Measurements from ENCODE around the gene TRIM28. TPM values are rescaled to one million over a fixed set of nuclear protein-coding genes. Genes with fewer than 3 reads are reported as not detected.
A peak's percentile ranks its signal among the peaks of the same experiment; 100 is the strongest.

The TRIM28 gene
- total RNA-seq, 2 donors from 2014 or later, result 336 to 455 TPM

- peaks cover 36% of the 10 kb centered on the region for H3K4me1 Mint-ChIP-seq
- peaks cover 100% of the 10 kb centered on the region for H3K36me3 Mint-ChIP-seq (ENCODE audit: low read depth)
- H3K9me3 Mint-ChIP-seq, result no peaks in the 10 kb centered on the region
- peak overlapping the region; percentile 28 for H3K27ac Mint-ChIP-seq
- H3K27me3 Mint-ChIP-seq, result no peaks in the 10 kb centered on the region
- H3K4me3 Mint-ChIP-seq, result no peak overlapping the region
- ATAC-seq (replicated peaks), result no peak
These were observed 6.7 kb downstream of the TRIM28 start for GRCh38 chr19:58550362-58551122.

GRCh38 chr19:58551123-58551497, 7.2 kb downstream of the TRIM28 start:
- Mint-ChIP-seq H3K27me3 (no peaks in the 10 kb centered on the region), H3K27ac (peak overlapping the region; percentile 28), H3K36me3 (ENCODE audit: low read depth) (peaks cover 100% of the 10 kb centered on the region), H3K9me3 (no peaks in the 10 kb centered on the region), H3K4me1 (peaks cover 31% of the 10 kb centered on the region), H3K4me3 (no peak overlapping the region)
- no peak for ATAC-seq (replicated peaks)

GRCh38 chr19:58551577-58552471, 8.0 kb downstream of the TRIM28 start:
- peak overlapping the region; percentile 10 for H3K27ac Mint-ChIP-seq
- peaks cover 29% of the 10 kb centered on the region for H3K4me1 Mint-ChIP-seq
- no peaks in the 10 kb centered on the region for H3K9me3 Mint-ChIP-seq

GRCh38 chr19:58552655-58553054, 8.8 kb downstream of the TRIM28 start:
- Mint-ChIP-seq H3K36me3 (ENCODE audit: low read depth) (peaks cover 100% of the 10 kb centered on the region), H3K27me3 (no peaks in the 10 kb centered on the region), H3K4me1 (peaks cover 33% of the 10 kb centered on the region), H3K27ac (peak overlapping the region; percentile 10), H3K9me3 (no peaks in the 10 kb centered on the region), H3K4me3 (peak overlapping the region; percentile 1)
- no peak for ATAC-seq (replicated peaks)

More at GRCh38 chr19:58551577-58552471, 8.0 kb downstream of the TRIM28 start:
- no peaks in the 10 kb centered on the region for H3K27me3 Mint-ChIP-seq
- no peak for ATAC-seq (replicated peaks)
- peaks cover 100% of the 10 kb centered on the region for H3K36me3 Mint-ChIP-seq (ENCODE audit: low read depth)
- no peak overlapping the region for H3K4me3 Mint-ChIP-seq

- H3K9me3 Mint-ChIP-seq, result no peaks in the 10 kb centered on the region
These were observed 10.1 kb downstream of the TRIM28 start for GRCh38 chr19:58553799-58554493.

GRCh38 chr19:58554494-58555368, 10.9 kb downstream of the TRIM28 start, which contains the start of gene CHMP2A:
TSS of gene CHMP2A (minus strand) at chr19:58555105. CDS start at chr19:58554212, 893 bp downstream.
- ATAC-seq (replicated peaks), result peak; percentile 42
- H3K4me3 Mint-ChIP-seq, result peak within 1 kb of the TSS; percentile 100
- no peaks in the 10 kb centered on the region for H3K9me3 Mint-ChIP-seq
- H3K27ac Mint-ChIP-seq, result peak within 1 kb of the TSS; percentile 100
- peaks cover 29% of the 10 kb centered on the region for H3K4me1 Mint-ChIP-seq
- H3K36me3 Mint-ChIP-seq (ENCODE audit: low read depth), result peaks cover 95% of the 10 kb centered on the region
- no peaks in the 10 kb centered on the region for H3K27me3 Mint-ChIP-seq

More at GRCh38 chr19:58553799-58554493, 10.1 kb downstream of the TRIM28 start:
- ATAC-seq (replicated peaks), result no peak
- Mint-ChIP-seq H3K4me3 (peak overlapping the region; percentile 100), H3K36me3 (ENCODE audit: low read depth) (peaks cover 98% of the 10 kb centered on the region), H3K27me3 (no peaks in the 10 kb centered on the region), H3K4me1 (peaks cover 29% of the 10 kb centered on the region), H3K27ac (peak overlapping the region; percentile 100)

- H3K36me3 Mint-ChIP-seq (ENCODE audit: low read depth), result peaks cover 88% of the 10 kb centered on the region
- H3K4me3 Mint-ChIP-seq, result peak overlapping the region; percentile 100
- peak overlapping the region; percentile 100 for H3K27ac Mint-ChIP-seq
- H3K4me1 Mint-ChIP-seq, result peaks cover 29% of the 10 kb centered on the region
- no peaks in the 10 kb centered on the region for H3K27me3 Mint-ChIP-seq
- ATAC-seq (replicated peaks), result no peak
- H3K9me3 Mint-ChIP-seq, result no peaks in the 10 kb centered on the region
These were observed 11.6 kb downstream of the TRIM28 start for GRCh38 chr19:58555369-58555885.

GRCh38 chr19:58555920-58556621, 12.2 kb downstream of the TRIM28 start:
- H3K27ac Mint-ChIP-seq, result peak overlapping the region; percentile 100
- no peaks in the 10 kb centered on the region for H3K27me3 Mint-ChIP-seq
- H3K9me3 Mint-ChIP-seq, result no peaks in the 10 kb centered on the region
- H3K36me3 Mint-ChIP-seq (ENCODE audit: low read depth), result peaks cover 81% of the 10 kb centered on the region
- ATAC-seq (replicated peaks), result no peak
- H3K4me1 Mint-ChIP-seq, result peaks cover 29% of the 10 kb centered on the region
- peak overlapping the region; percentile 100 for H3K4me3 Mint-ChIP-seq

- Mint-ChIP-seq H3K36me3 (ENCODE audit: low read depth) (peaks cover 77% of the 10 kb centered on the region), H3K4me1 (peaks cover 33% of the 10 kb centered on the region), H3K9me3 (no peaks in the 10 kb centered on the region), H3K27me3 (no peaks in the 10 kb centered on the region), H3K27ac (peak overlapping the region; percentile 100), H3K4me3 (peak overlapping the region; percentile 100)
- no peak for ATAC-seq (replicated peaks)
These were observed 12.9 kb downstream of the TRIM28 start for GRCh38 chr19:58556622-58557220.

- H3K36me3 Mint-ChIP-seq (ENCODE audit: low read depth), result peaks cover 72% of the 10 kb centered on the region
- peak overlapping the region; percentile 100 for H3K4me3 Mint-ChIP-seq
- H3K27me3 Mint-ChIP-seq, result no peaks in the 10 kb centered on the region
- peaks cover 33% of the 10 kb centered on the region for H3K4me1 Mint-ChIP-seq
- no peaks in the 10 kb centered on the region for H3K9me3 Mint-ChIP-seq
- ATAC-seq (replicated peaks), result no peak
- peak overlapping the region; percentile 100 for H3K27ac Mint-ChIP-seq
These were observed 13.6 kb downstream of the TRIM28 start for GRCh38 chr19:58557221-58558065.

GRCh38 chr19:58558066-58558622, 14.3 kb downstream of the TRIM28 start, which contains the start of gene UBE2M:
TSS of gene UBE2M (minus strand) at chr19:58558611. CDS start at chr19:58558381, 230 bp downstream.
- peak within 1 kb of the TSS; percentile 100 for H3K27ac Mint-ChIP-seq
- peaks cover 66% of the 10 kb centered on the region for H3K36me3 Mint-ChIP-seq (ENCODE audit: low read depth)
- H3K9me3 Mint-ChIP-seq, result no peaks in the 10 kb centered on the region
- peak; percentile 9 for ATAC-seq (replicated peaks)
- H3K27me3 Mint-ChIP-seq, result no peaks in the 10 kb centered on the region
- peak within 1 kb of the TSS; percentile 100 for H3K4me3 Mint-ChIP-seq
- H3K4me1 Mint-ChIP-seq, result peaks cover 28% of the 10 kb centered on the region
